AG04449 (cell line): ENCODE data around the gene DCAKD.

ENCODE experiments used
- CTCF ChIA-PET: fragments of 350-600 bp; formaldehyde crosslinking; extraction: SDS; loops from one replicate; lab custom pipeline; 2021; ENCODE audit warnings: antibody characterized with exemption; lab: Yijun Ruan, JAX
- POLR2A ChIA-PET: fragments of 400-600, 350-600 bp; formaldehyde crosslinking; extraction: SDS; loops from one replicate; lab custom pipeline; 2020; ENCODE audit warnings: antibody characterized with exemption, inconsistent platforms; lab: Yijun Ruan, JAX
- DNase-seq: peaks from one replicate; pipeline ENCODE4 v3.0.0-alpha.2; 2010; ENCODE audit warnings: low read depth, low spot score
- H3K4me3 ChIP-seq: 2 replicates; pipeline ENCODE4 v1.5.1; 2011; ENCODE audit warnings: low read depth, mild to moderate bottlenecking, control low read depth, low read length
- TF ChIP-seq, protein P1 (sequence below): IDR thresholded peaks from one replicate; pipeline ENCODE4 v1.5.1; 2011; ENCODE audit warnings: mild to moderate bottlenecking, moderate library complexity, low read length, control low read depth, inconsistent platforms; ENCODE audit not compliant: insufficient read depth; ENCODE audit errors: missing control alignments

The DCAKD gene

GRCh38 chr17:44977065-44977464 lies 74.4 kb downstream of the DCAKD start:
- CTCF ChIA-PET, result interaction anchor here (0.9 to 1.5 kb wide), 6 partner anchors 15 to 158 kb away, joined by 3 read pairs; partner anchors contain the start of gene ACBD4

DNA sequence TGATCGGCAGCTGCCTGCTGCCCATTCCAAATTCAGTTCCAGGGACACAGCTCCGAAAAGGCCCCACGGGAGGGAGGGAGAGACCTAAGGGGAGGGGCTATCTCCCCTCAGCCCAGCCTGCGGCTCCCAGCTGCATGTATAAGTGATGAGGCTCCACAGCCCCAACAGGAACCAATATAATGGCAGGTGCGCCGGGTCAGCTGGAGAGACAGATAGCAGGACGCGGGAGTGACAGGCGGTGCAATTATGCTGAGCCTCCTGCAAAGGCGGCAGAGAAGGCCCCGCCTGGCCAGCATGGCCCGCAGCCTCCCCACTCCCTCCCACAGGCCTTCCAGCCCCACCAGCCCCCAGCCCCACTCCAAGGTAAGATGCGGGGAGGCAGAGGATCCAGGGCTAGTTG lies 75.2 kb downstream of the DCAKD start:
- no peak for DNase-seq
- POLR2A ChIA-PET, result interaction anchor here (1.3 kb wide), 1 partner anchor 44 kb away, joined by 3 read pairs; no protein-coding TSS in a partner anchor
- CTCF ChIA-PET, result interaction anchor here (0.9 to 1.5 kb wide), 2 partner anchors 27 to 46 kb away, joined by 3 read pairs; no protein-coding TSS in a partner anchor

More at GRCh38 chr17:44977065-44977464, 74.4 kb downstream of the DCAKD start:
- no peak for DNase-seq
- POLR2A ChIA-PET, result no interaction called here
- no peak overlapping the region for H3K4me3 ChIP-seq
- TF ChIP-seq, protein P1, sequence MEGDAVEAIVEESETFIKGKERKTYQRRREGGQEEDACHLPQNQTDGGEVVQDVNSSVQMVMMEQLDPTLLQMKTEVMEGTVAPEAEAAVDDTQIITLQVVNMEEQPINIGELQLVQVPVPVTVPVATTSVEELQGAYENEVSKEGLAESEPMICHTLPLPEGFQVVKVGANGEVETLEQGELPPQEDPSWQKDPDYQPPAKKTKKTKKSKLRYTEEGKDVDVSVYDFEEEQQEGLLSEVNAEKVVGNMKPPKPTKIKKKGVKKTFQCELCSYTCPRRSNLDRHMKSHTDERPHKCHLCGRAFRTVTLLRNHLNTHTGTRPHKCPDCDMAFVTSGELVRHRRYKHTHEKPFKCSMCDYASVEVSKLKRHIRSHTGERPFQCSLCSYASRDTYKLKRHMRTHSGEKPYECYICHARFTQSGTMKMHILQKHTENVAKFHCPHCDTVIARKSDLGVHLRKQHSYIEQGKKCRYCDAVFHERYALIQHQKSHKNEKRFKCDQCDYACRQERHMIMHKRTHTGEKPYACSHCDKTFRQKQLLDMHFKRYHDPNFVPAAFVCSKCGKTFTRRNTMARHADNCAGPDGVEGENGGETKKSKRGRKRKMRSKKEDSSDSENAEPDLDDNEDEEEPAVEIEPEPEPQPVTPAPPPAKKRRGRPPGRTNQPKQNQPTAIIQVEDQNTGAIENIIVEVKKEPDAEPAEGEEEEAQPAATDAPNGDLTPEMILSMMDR, result no peak

More for the DNA sequence above, 75.2 kb downstream of the DCAKD start:
- TF ChIP-seq, protein P1, result no peak
- H3K4me3 ChIP-seq, result no peak overlapping the region
